ENCODE results near the gene YPEL1. TPM values are rescaled to one million over a fixed set of nuclear protein-coding genes. Genes with fewer than 3 reads are reported as not detected.
"Not testable (repeated sequence)": the region's sequence is repeated elsewhere in the genome, so short reads cannot be mapped to it uniquely, and the experiment has no call there.

Gene YPEL1
- total and polyA plus RNA-seq, 7 donors: 0.72 to 21.9 (median 4.6) TPM

GRCh38 chr22:21693999-21694341 lies 41.6 kb downstream of the YPEL1 start:
- TF ChIP-seq CTCF (IDR thresholded peaks at IDR 0.05): no peak
- DNase-seq (no peak), ATAC-seq (no peak)
- Histone ChIP-seq H3K4me1 (peaks cover 16% of the 10 kb centered on the region), H3K27me3 (ENCODE audit: insufficient read depth in 3 of 3, low read length in 2 of 3) (no peaks in the 10 kb centered on the region), H3K4me3 (no peak overlapping the region), H3K36me3 (ENCODE audit: insufficient read depth in 1 of 2, low read depth in 1 of 2) (peaks cover 0 to 86% of the 10 kb centered on the region in 2 donors), H3K27ac (no peak overlapping the region), H3K9me3 (no peaks in the 10 kb centered on the region)
- intact Hi-C loops (cut with DNase I): no loop called here
- 91 to 96% (median 92%) methylated on average over 12 to 13 of the region's 13 CpGs for WGBS, 3 donors

- H3K4me1 ChIP-seq: peaks cover 11% of the 10 kb centered on the region
- TF ChIP-seq CTCF (IDR thresholded peaks at IDR 0.05): no peak
- H3K27ac ChIP-seq: no peak overlapping the region
- 89 to 92% (median 91%) methylated on average over 14 of the region's 14 CpGs for WGBS, 3 donors
- intact Hi-C loops (cut with DNase I): no loop called here
- H3K36me3 ChIP-seq (ENCODE audit: insufficient read depth in 1 of 2, low read depth in 1 of 2): peaks cover 0 to 86% of the 10 kb centered on the region in 2 donors
- no peak for ATAC-seq
- H3K9me3 ChIP-seq: no peaks in the 10 kb centered on the region
- H3K27me3 ChIP-seq (ENCODE audit: insufficient read depth in 3 of 3, low read length in 2 of 3): no peaks in the 10 kb centered on the region
- DNase-seq: no peak
- H3K4me3 ChIP-seq: no peak overlapping the region
Measured at GRCh38 chr22:21693333-21693998, 42.1 kb downstream of the YPEL1 start.

GRCh38 chr22:21692856-21693255 lies 42.7 kb downstream of the YPEL1 start:
- intact Hi-C loops (cut with DNase I); ATAC-seq; H3K4me1 ChIP-seq; H3K27ac ChIP-seq; DNase-seq; H3K27me3 ChIP-seq (ENCODE audit: insufficient read depth in 3 of 3, low read length in 2 of 3); H3K9me3 ChIP-seq; H3K4me3 ChIP-seq: not testable (repeated sequence)
- WGBS, 3 donors: 91 to 97% (median 93%) methylated on average over 9 of the region's 9 CpGs
- peaks cover 0 to 86% of the 10 kb centered on the region in 2 donors for H3K36me3 ChIP-seq (ENCODE audit: insufficient read depth in 1 of 2, low read depth in 1 of 2)

- peaks cover 0 to 86% of the 10 kb centered on the region in 2 donors for H3K36me3 ChIP-seq (ENCODE audit: insufficient read depth in 1 of 2, low read depth in 1 of 2)
- no peak for TF ChIP-seq CTCF (IDR thresholded peaks at IDR 0.05)
- DNase-seq (no peak), ATAC-seq (no peak)
- no peaks in the 10 kb centered on the region for H3K27me3 ChIP-seq (ENCODE audit: insufficient read depth in 3 of 3, low read length in 2 of 3)
- no peaks in the 10 kb centered on the region for H3K9me3 ChIP-seq
- 84 to 91% (median 89%) methylated on average over 14 to 16 of the region's 16 CpGs for WGBS, 3 donors
- H3K27ac ChIP-seq: no peak overlapping the region
- intact Hi-C loops (cut with DNase I): no loop called here
- no peaks in the 10 kb centered on the region for H3K4me1 ChIP-seq
- H3K4me3 ChIP-seq: no peak overlapping the region
Measured at GRCh38 chr22:21691816-21692215, 43.8 kb downstream of the YPEL1 start.

GRCh38 chr22:21690401-21690801 lies 45.2 kb downstream of the YPEL1 start:
- ATAC-seq: no peak
- Histone ChIP-seq H3K27me3 (ENCODE audit: insufficient read depth in 3 of 3, low read length in 2 of 3) (no peaks in the 10 kb centered on the region), H3K36me3 (ENCODE audit: insufficient read depth in 1 of 2, low read depth in 1 of 2) (peaks cover 0 to 86% of the 10 kb centered on the region in 2 donors), H3K27ac (peak overlapping the region; percentile 58), H3K9me3 (no peaks in the 10 kb centered on the region), H3K4me1 (no peaks in the 10 kb centered on the region), H3K4me3 (no peak overlapping the region)
- no peak for DNase-seq
- WGBS, 3 donors: 33 to 45% (median 39%) methylated on average over 5 of the region's 5 CpGs
- TF ChIP-seq CTCF (IDR thresholded peaks at IDR 0.05): no peak
- intact Hi-C loops (cut with DNase I): no loop called here

All from psoas muscle (tissue), 8 donors.